ENCODE measurements around the gene POLR3GL.

Gene POLR3GL

GRCh38 chr1:145961425-145962156 is 2.9 kb upstream of the POLR3GL start:
- no peaks in the 10 kb centered on the region for H3K9me3 ChIP-seq (ENCODE audit: low read length)
- H3K27me3 ChIP-seq (ENCODE audit: control insufficient read depth in 1 of 2, insufficient read depth in 2 of 2, low read length in 2 of 2) = no peaks in the 10 kb centered on the region
- H3K4me1 ChIP-seq (ENCODE audit: insufficient read depth, low read length) = peaks cover 46% of the 10 kb centered on the region
- H3K27ac ChIP-seq (ENCODE audit: low read depth, low read length) = peak overlapping the region; percentile 89
- no peaks in the 10 kb centered on the region for H3K36me3 ChIP-seq (ENCODE audit: insufficient read depth, low read length)
- peak overlapping the region; percentile 89 for H3K9ac ChIP-seq (ENCODE audit: low read length)
- peak overlapping the region; percentile 63 to 94 for H3K4me3 ChIP-seq (ENCODE audit: low read depth in 1 of 2, low read length in 2 of 2)

DNA sequence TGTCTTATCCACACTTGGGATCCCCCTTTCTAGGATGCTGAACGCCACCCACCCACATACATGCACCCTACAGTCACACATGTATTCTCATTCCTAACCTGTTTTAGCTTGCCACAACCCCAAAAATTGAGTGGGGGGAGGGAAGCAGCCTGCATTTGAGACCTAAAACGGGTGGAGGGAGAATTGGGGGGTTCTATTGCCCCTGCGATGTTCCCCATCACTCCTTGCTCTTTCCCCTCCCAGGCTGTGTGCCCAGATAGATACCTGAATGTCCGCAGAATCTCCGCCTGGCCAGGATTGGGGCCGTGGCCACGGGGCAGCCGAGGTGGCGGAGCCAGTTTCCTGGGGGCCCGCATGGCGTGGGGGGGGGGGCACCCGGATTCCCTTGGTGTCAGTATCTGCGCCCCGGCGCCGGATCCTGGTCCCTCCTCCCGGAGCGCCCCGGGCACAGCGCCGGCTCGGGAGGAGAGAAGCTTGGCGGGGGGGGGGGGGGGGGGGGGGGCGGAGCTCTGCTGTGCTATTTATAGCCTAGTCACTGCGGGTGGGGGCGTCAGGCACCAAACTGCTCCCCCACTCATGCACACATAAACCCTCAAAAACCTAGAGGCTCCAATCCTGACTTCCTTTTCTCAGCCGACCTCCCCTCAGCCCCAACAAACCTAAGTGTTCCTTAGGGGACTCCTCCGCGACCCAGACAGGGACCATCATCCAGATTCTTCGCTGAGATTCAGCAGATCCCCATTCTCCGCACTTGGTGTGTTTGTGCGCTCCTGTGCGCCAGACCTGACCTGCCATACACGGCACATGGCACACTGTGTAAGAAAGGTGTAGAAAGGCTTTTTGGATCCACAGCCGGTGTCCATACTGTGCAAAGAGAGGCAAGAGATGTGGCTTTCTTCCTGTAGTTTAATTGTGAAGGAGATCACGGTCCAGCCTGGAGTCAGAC is 2.1 kb upstream of the POLR3GL start:
- no peaks in the 10 kb centered on the region for H3K27me3 ChIP-seq (ENCODE audit: control insufficient read depth in 1 of 2, insufficient read depth in 2 of 2, low read length in 2 of 2)
- peaks cover 43% of the 10 kb centered on the region for H3K4me1 ChIP-seq (ENCODE audit: insufficient read depth, low read length)
- H3K9ac ChIP-seq (ENCODE audit: low read length) = peak overlapping the region; percentile 37
- H3K27ac ChIP-seq (ENCODE audit: low read depth, low read length) = peak overlapping the region; percentile 96
- no peaks in the 10 kb centered on the region for H3K9me3 ChIP-seq (ENCODE audit: low read length)
- peak overlapping the region; percentile 63 to 94 for H3K4me3 ChIP-seq (ENCODE audit: low read depth in 1 of 2, low read length in 2 of 2)
- no peaks in the 10 kb centered on the region for H3K36me3 ChIP-seq (ENCODE audit: insufficient read depth, low read length)

DNA sequence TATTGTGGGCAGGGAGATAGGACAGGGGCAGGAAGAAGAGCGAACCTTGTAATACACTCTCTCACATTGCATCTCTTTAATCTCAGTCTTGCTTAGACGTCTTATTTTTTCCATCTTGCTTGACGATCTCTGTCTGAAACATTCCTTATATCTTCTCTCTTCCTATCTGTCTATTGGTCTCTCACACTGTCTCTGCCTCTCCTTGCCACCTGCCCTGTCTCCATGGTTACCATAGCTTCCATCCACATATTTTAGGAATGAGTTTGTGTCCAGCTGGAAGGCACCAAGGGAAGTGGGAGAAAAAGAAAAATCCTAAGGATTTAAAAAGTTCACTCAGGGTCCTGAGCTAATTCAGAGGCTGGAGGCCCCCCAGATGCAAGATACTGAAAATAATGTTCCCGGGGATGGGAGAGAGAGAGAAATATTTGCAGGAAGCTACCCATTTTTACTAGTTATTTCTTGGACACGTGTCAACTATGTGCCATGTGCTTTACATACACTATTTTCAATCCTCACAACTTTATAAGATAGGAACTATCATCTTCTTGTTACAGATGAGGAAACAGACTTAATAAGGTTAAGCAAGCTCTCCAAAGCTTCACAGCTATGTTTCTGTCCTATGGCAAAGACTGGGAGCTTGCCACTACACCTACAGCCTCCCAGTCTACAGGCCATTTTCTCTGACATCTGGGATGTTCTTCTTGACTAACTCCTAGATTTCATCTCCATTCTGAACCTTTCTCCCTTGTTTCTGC is 1.0 kb upstream of the POLR3GL start:
- no peaks in the 10 kb centered on the region for H3K27me3 ChIP-seq (ENCODE audit: control insufficient read depth in 1 of 2, insufficient read depth in 2 of 2, low read length in 2 of 2)
- H3K9ac ChIP-seq (ENCODE audit: low read length) = peak overlapping the region; percentile 83
- H3K4me1 ChIP-seq (ENCODE audit: insufficient read depth, low read length) = peaks cover 39% of the 10 kb centered on the region
- H3K36me3 ChIP-seq (ENCODE audit: insufficient read depth, low read length) = no peaks in the 10 kb centered on the region
- H3K4me3 ChIP-seq (ENCODE audit: low read depth in 1 of 2, low read length in 2 of 2) = peak overlapping the region; percentile 34 to 89
- no peaks in the 10 kb centered on the region for H3K9me3 ChIP-seq (ENCODE audit: low read length)
- H3K27ac ChIP-seq (ENCODE audit: low read depth, low read length) = peak overlapping the region; percentile 96

- Histone ChIP-seq H3K4me3 (ENCODE audit: low read depth in 1 of 2, low read length in 2 of 2) (peak overlapping the region; percentile 33 to 89), H3K9ac (ENCODE audit: low read length) (peak overlapping the region; percentile 83), H3K27ac (ENCODE audit: low read depth, low read length) (peak overlapping the region; percentile 96), H3K9me3 (ENCODE audit: low read length) (no peaks in the 10 kb centered on the region), H3K27me3 (ENCODE audit: control insufficient read depth in 1 of 2, insufficient read depth in 2 of 2, low read length in 2 of 2) (no peaks in the 10 kb centered on the region), H3K4me1 (ENCODE audit: insufficient read depth, low read length) (peaks cover 22% of the 10 kb centered on the region), H3K36me3 (ENCODE audit: insufficient read depth, low read length) (no peaks in the 10 kb centered on the region)
Measured at GRCh38 chr1:145965119-145965744, 742 bp downstream of the POLR3GL start.

DNA sequence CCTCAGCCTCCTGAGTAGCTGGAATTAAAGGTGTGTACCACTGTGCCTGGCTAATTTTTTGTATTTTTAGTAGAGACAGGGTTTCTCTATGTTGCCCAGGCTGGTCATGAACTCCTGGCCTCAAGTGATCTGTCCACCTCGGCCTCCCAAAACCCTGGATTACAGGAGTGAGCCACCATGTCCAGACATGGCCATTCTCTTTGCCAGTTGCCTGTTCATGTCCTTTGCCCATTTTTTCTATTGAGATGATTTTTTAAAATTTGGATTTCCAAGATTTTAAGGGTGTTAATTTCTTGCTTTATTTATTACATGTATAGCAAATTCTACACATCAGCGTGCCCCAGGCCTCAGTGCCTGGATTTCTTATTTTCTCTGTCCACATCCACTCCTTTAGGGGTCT is 2.8 kb downstream of the POLR3GL start:
- peaks cover 22% of the 10 kb centered on the region for H3K4me1 ChIP-seq (ENCODE audit: insufficient read depth, low read length)
- no peaks in the 10 kb centered on the region for H3K9me3 ChIP-seq (ENCODE audit: low read length)
- no peak overlapping the region for H3K4me3 ChIP-seq (ENCODE audit: low read depth in 1 of 2, low read length in 2 of 2)
- no peak overlapping the region for H3K27ac ChIP-seq (ENCODE audit: low read depth, low read length)
- H3K27me3 ChIP-seq (ENCODE audit: control insufficient read depth in 1 of 2, insufficient read depth in 2 of 2, low read length in 2 of 2) = no peaks in the 10 kb centered on the region
- no peaks in the 10 kb centered on the region for H3K36me3 ChIP-seq (ENCODE audit: insufficient read depth, low read length)
- no peak overlapping the region for H3K9ac ChIP-seq (ENCODE audit: low read length)

GRCh38 chr1:145972580-145972979 is 8.1 kb downstream of the POLR3GL start:
- Histone ChIP-seq H3K27ac (ENCODE audit: low read depth, low read length) (no peak overlapping the region), H3K4me1 (ENCODE audit: insufficient read depth, low read length) (peaks cover 6% of the 10 kb centered on the region)

GRCh38 chr1:145974721-145975120 is 10.2 kb downstream of the POLR3GL start:
- Histone ChIP-seq H3K36me3 (ENCODE audit: insufficient read depth, low read length) (no peaks in the 10 kb centered on the region), H3K9me3 (ENCODE audit: low read length) (no peaks in the 10 kb centered on the region)

More at GRCh38 chr1:145972580-145972979, 8.1 kb downstream of the POLR3GL start:
- H3K9me3 ChIP-seq (ENCODE audit: low read length) = no peaks in the 10 kb centered on the region
- no peak overlapping the region for H3K4me3 ChIP-seq (ENCODE audit: low read depth in 1 of 2, low read length in 2 of 2)
- no peaks in the 10 kb centered on the region for H3K27me3 ChIP-seq (ENCODE audit: control insufficient read depth in 1 of 2, insufficient read depth in 2 of 2, low read length in 2 of 2)
- H3K36me3 ChIP-seq (ENCODE audit: insufficient read depth, low read length) = no peaks in the 10 kb centered on the region
- H3K9ac ChIP-seq (ENCODE audit: low read length) = no peak overlapping the region

GRCh38 chr1:145975216-145975615 is 10.7 kb downstream of the POLR3GL start:
- peaks cover 29% of the 10 kb centered on the region for H3K4me1 ChIP-seq (ENCODE audit: insufficient read depth, low read length)
- H3K9ac ChIP-seq (ENCODE audit: low read length) = no peak overlapping the region
- no peak overlapping the region for H3K27ac ChIP-seq (ENCODE audit: low read depth, low read length)

More at GRCh38 chr1:145974721-145975120, 10.2 kb downstream of the POLR3GL start:
- peaks cover 24% of the 10 kb centered on the region for H3K4me1 ChIP-seq (ENCODE audit: insufficient read depth, low read length)
- H3K9ac ChIP-seq (ENCODE audit: low read length) = no peak overlapping the region
- no peaks in the 10 kb centered on the region for H3K27me3 ChIP-seq (ENCODE audit: control insufficient read depth in 1 of 2, insufficient read depth in 2 of 2, low read length in 2 of 2)
- no peak overlapping the region for H3K27ac ChIP-seq (ENCODE audit: low read depth, low read length)
- no peak overlapping the region for H3K4me3 ChIP-seq (ENCODE audit: low read depth in 1 of 2, low read length in 2 of 2)

GRCh38 chr1:145977016-145977415 is 12.5 kb downstream of the POLR3GL start:
- H3K36me3 ChIP-seq (ENCODE audit: insufficient read depth, low read length) = no peaks in the 10 kb centered on the region
- H3K9me3 ChIP-seq (ENCODE audit: low read length) = no peaks in the 10 kb centered on the region
- no peak overlapping the region for H3K4me3 ChIP-seq (ENCODE audit: low read depth in 1 of 2, low read length in 2 of 2)
- no peaks in the 10 kb centered on the region for H3K27me3 ChIP-seq (ENCODE audit: control insufficient read depth in 1 of 2, insufficient read depth in 2 of 2, low read length in 2 of 2)
- H3K27ac ChIP-seq (ENCODE audit: low read depth, low read length) = peak overlapping the region; percentile 100
- no peak overlapping the region for H3K9ac ChIP-seq (ENCODE audit: low read length)
- peaks cover 47% of the 10 kb centered on the region for H3K4me1 ChIP-seq (ENCODE audit: insufficient read depth, low read length)

More at GRCh38 chr1:145975216-145975615, 10.7 kb downstream of the POLR3GL start:
- Histone ChIP-seq H3K27me3 (ENCODE audit: control insufficient read depth in 1 of 2, insufficient read depth in 2 of 2, low read length in 2 of 2) (no peaks in the 10 kb centered on the region), H3K9me3 (ENCODE audit: low read length) (no peaks in the 10 kb centered on the region), H3K36me3 (ENCODE audit: insufficient read depth, low read length) (no peaks in the 10 kb centered on the region), H3K4me3 (ENCODE audit: low read depth in 1 of 2, low read length in 2 of 2) (no peak overlapping the region)

DNA sequence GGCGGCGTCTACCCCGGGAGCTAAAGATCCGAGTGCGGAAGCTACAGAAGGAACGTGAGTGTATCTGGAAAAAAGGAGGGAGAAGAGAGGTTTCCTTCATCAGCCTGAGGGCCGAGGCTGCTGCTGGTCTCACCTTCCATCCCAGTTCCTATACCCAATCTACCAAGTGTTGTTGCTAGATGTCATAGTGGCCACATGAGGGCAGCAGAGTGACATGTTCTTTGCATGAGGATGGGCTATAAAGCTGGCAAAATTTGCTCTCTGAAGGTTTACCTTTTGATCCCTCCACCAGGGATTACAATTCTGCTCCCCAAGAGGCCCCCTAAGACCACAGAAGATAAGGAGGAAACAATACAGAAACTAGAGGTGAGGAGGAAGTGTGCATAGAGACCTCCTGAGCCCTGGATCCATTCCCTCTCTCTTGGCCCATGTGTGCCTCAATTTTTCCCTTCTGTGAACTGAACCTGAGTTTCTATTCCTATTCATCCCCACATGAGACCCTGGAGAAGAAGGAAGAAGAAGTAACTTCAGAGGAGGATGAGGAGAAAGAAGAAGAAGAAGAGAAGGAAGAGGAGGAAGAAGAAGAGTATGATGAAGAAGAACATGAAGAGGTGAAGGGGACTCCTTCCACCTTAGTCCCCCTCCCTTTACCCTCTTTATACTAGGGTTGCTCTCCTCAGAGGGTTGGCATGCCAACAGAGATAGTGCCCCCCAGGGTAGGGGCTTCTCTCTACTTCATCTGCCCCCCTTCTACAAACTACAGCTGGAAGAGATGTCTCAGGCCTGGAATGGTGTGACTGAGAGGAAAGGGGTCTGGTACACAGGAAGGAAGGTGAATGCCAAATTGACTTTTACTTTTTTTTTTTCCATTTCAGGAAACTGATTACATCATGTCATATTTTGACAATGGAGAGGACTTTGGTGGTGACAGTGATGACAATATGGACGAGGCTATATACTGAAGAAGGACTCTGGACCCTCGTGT is 13.3 kb downstream of the POLR3GL start:
- no peak overlapping the region for H3K4me3 ChIP-seq (ENCODE audit: low read depth in 1 of 2, low read length in 2 of 2)
- H3K9me3 ChIP-seq (ENCODE audit: low read length) = no peaks in the 10 kb centered on the region
- no peaks in the 10 kb centered on the region for H3K27me3 ChIP-seq (ENCODE audit: control insufficient read depth in 1 of 2, insufficient read depth in 2 of 2, low read length in 2 of 2)
- peak overlapping the region; percentile 62 for H3K9ac ChIP-seq (ENCODE audit: low read length)
- H3K4me1 ChIP-seq (ENCODE audit: insufficient read depth, low read length) = peaks cover 55% of the 10 kb centered on the region
- peak overlapping the region; percentile 100 for H3K27ac ChIP-seq (ENCODE audit: low read depth, low read length)
- no peaks in the 10 kb centered on the region for H3K36me3 ChIP-seq (ENCODE audit: insufficient read depth, low read length)

Measured in muscle layer of colon (tissue), 2 donors.